ENCODE data around the gene TNRC6A.

TNRC6A gene

GRCh38 chr16:24822542-24822941, 93.1 kb downstream of the TNRC6A start:
- Histone ChIP-seq H2AFZ (no peak overlapping the region), H3K4me2 (ENCODE audit: low read length) (no peak overlapping the region), H3K27ac (no peak overlapping the region), H3K79me2 (no peaks in the 10 kb centered on the region), H3K4me3 (ENCODE audit: low read depth, low read length) (no peak overlapping the region), H3K9me3 (ENCODE audit: control insufficient read depth, low read length) (no peaks in the 10 kb centered on the region), H3K4me1 (no peaks in the 10 kb centered on the region), H3K9ac (no peak overlapping the region), H3K27me3 (ENCODE audit: control insufficient read depth, insufficient read depth, low read length) (no peaks in the 10 kb centered on the region), H3K36me3 (ENCODE audit: control insufficient read depth, insufficient read depth, low read length) (no peaks in the 10 kb centered on the region)
- no peak for TF ChIP-seq CTCF (IDR thresholded peaks at IDR 0.05)

GRCh38 chr16:24822974-24823373, 93.5 kb downstream of the TNRC6A start:
- Histone ChIP-seq H3K9me3 (ENCODE audit: control insufficient read depth, low read length) (no peaks in the 10 kb centered on the region), H3K9ac (no peak overlapping the region), H2AFZ (no peak overlapping the region), H3K27ac (no peak overlapping the region), H3K4me1 (no peaks in the 10 kb centered on the region), H3K27me3 (ENCODE audit: control insufficient read depth, insufficient read depth, low read length) (no peaks in the 10 kb centered on the region), H3K4me2 (ENCODE audit: low read length) (no peak overlapping the region), H3K79me2 (no peaks in the 10 kb centered on the region), H3K4me3 (ENCODE audit: low read depth, low read length) (no peak overlapping the region), H3K36me3 (ENCODE audit: control insufficient read depth, insufficient read depth, low read length) (no peaks in the 10 kb centered on the region)
- no peak for TF ChIP-seq CTCF (IDR thresholded peaks at IDR 0.05)

GRCh38 chr16:24825696-24826095, 96.2 kb downstream of the TNRC6A start:
- H3K36me3 ChIP-seq (ENCODE audit: control insufficient read depth, insufficient read depth, low read length): no peaks in the 10 kb centered on the region
- no peaks in the 10 kb centered on the region for H3K4me1 ChIP-seq
- TF ChIP-seq CTCF (IDR thresholded peaks at IDR 0.05): no peak
- H3K9me3 ChIP-seq (ENCODE audit: control insufficient read depth, low read length): no peaks in the 10 kb centered on the region
- H3K27ac ChIP-seq: no peak overlapping the region
- no peak overlapping the region for H3K9ac ChIP-seq
- no peak overlapping the region for H3K4me2 ChIP-seq (ENCODE audit: low read length)
- no peaks in the 10 kb centered on the region for H3K79me2 ChIP-seq
- no peak overlapping the region for H2AFZ ChIP-seq
- no peak overlapping the region for H3K4me3 ChIP-seq (ENCODE audit: low read depth, low read length)
- H3K27me3 ChIP-seq (ENCODE audit: control insufficient read depth, insufficient read depth, low read length): no peaks in the 10 kb centered on the region

- no peaks in the 10 kb centered on the region for H3K9me3 ChIP-seq (ENCODE audit: control insufficient read depth, low read length)
- H3K79me2 ChIP-seq: no peaks in the 10 kb centered on the region
- H3K4me2 ChIP-seq (ENCODE audit: low read length): no peak overlapping the region
- no peaks in the 10 kb centered on the region for H3K36me3 ChIP-seq (ENCODE audit: control insufficient read depth, insufficient read depth, low read length)
- no peak overlapping the region for H3K4me3 ChIP-seq (ENCODE audit: low read depth, low read length)
- H3K9ac ChIP-seq: no peak overlapping the region
- no peaks in the 10 kb centered on the region for H3K4me1 ChIP-seq
- no peak overlapping the region for H3K27ac ChIP-seq
- no peak overlapping the region for H2AFZ ChIP-seq
- no peak for TF ChIP-seq CTCF (IDR thresholded peaks at IDR 0.05)
- H3K27me3 ChIP-seq (ENCODE audit: control insufficient read depth, insufficient read depth, low read length): no peaks in the 10 kb centered on the region
Measured at GRCh38 chr16:24826096-24826690, 96.7 kb downstream of the TNRC6A start.

GRCh38 chr16:24826817-24827566, 97.5 kb downstream of the TNRC6A start:
- H3K36me3 ChIP-seq (ENCODE audit: control insufficient read depth, insufficient read depth, low read length): no peaks in the 10 kb centered on the region

More at GRCh38 chr16:24826817-24827566, 97.5 kb downstream of the TNRC6A start:
- H3K4me1 ChIP-seq: no peaks in the 10 kb centered on the region
- H3K27me3 ChIP-seq (ENCODE audit: control insufficient read depth, insufficient read depth, low read length): no peaks in the 10 kb centered on the region
- no peak overlapping the region for H3K4me2 ChIP-seq (ENCODE audit: low read length)
- no peak overlapping the region for H3K9ac ChIP-seq
- H3K4me3 ChIP-seq (ENCODE audit: low read depth, low read length): no peak overlapping the region
- no peaks in the 10 kb centered on the region for H3K9me3 ChIP-seq (ENCODE audit: control insufficient read depth, low read length)
- no peak overlapping the region for H2AFZ ChIP-seq
- H3K79me2 ChIP-seq: no peaks in the 10 kb centered on the region
- no peak overlapping the region for H3K27ac ChIP-seq
- TF ChIP-seq CTCF (IDR thresholded peaks at IDR 0.05): no peak

Measured in parathyroid adenoma (tissue), 2 donors.